ENCODE data around the gene GRIN2A.

DNA sequence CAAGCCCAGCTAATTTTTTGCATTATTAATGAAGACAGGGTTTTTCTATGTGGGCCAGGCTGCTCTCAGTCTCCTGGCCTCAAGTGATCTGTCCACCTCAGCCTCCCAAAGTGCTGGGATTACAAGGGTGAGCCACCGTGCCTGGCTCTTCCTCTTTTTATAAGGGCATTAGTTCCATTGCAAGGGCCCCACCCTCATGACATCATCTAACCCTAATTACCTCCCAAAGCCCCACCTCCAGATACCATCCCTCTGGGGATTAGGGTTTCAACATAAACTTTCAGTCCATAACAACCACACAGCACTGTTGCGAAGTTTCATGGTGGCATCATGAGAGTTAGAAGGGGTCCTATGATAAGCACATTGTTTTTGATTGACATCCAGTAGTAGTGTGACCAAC, 277.7 kb downstream of the GRIN2A start:
- TF ChIP-seq, protein P1, sequence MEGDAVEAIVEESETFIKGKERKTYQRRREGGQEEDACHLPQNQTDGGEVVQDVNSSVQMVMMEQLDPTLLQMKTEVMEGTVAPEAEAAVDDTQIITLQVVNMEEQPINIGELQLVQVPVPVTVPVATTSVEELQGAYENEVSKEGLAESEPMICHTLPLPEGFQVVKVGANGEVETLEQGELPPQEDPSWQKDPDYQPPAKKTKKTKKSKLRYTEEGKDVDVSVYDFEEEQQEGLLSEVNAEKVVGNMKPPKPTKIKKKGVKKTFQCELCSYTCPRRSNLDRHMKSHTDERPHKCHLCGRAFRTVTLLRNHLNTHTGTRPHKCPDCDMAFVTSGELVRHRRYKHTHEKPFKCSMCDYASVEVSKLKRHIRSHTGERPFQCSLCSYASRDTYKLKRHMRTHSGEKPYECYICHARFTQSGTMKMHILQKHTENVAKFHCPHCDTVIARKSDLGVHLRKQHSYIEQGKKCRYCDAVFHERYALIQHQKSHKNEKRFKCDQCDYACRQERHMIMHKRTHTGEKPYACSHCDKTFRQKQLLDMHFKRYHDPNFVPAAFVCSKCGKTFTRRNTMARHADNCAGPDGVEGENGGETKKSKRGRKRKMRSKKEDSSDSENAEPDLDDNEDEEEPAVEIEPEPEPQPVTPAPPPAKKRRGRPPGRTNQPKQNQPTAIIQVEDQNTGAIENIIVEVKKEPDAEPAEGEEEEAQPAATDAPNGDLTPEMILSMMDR (conservative IDR thresholded peaks at IDR 0.05; ENCODE audit: low read length) = no peak
- TF ChIP-seq EZH2phosphoT487 (IDR thresholded peaks at IDR 0.05; ENCODE audit: borderline replicate concordance, low read depth, low read length) = no peak

Data from OCI-LY7 (cell line).